NCI-H1092 (cell line): ENCODE data around the gene CCNQ.
A peak's percentile ranks its signal among the peaks of the same experiment; 100 is the strongest.

ENCODE experiments used
- DNase-seq: peaks from one replicate; lab custom pipeline; 2025; lab: John Stamatoyannopoulos, UW

The CCNQ gene

DNA sequence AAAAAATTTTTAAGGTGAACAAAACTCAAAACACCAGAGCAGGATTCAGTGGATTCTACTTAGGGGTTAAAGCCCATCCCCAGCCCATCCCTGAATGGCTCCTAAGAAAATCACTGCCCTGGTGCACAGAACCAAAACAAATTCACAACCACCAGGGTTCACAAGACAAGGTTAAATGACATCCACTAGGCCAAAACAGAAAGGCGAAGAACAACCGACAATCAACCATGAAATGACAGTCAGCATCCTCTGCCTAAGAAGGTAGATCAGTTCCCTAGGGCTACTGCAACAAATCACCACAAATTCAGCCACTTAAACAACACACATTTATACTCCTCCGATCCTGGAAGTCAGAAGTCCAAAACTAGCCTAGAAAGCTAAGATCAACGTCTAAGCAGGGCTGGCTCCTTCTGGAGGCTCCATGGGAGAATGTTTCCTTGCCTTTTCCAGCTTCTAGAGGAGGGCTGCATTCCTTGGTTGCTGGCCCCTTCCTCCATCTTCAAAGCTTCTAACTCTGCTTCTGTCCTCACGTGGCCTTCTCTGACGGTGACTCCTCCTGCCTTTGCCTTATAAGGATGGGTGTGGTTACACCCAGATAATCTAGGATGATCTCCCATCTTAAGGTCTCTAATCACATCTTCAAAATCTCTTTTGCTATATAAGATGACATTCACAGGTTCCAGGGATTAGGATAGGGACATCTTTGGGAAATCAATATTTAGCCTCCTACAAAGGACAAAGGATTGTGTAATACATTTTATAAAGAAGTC is 1.8 kb downstream of the CCNQ start:
- DNase-seq = no peak

DNA sequence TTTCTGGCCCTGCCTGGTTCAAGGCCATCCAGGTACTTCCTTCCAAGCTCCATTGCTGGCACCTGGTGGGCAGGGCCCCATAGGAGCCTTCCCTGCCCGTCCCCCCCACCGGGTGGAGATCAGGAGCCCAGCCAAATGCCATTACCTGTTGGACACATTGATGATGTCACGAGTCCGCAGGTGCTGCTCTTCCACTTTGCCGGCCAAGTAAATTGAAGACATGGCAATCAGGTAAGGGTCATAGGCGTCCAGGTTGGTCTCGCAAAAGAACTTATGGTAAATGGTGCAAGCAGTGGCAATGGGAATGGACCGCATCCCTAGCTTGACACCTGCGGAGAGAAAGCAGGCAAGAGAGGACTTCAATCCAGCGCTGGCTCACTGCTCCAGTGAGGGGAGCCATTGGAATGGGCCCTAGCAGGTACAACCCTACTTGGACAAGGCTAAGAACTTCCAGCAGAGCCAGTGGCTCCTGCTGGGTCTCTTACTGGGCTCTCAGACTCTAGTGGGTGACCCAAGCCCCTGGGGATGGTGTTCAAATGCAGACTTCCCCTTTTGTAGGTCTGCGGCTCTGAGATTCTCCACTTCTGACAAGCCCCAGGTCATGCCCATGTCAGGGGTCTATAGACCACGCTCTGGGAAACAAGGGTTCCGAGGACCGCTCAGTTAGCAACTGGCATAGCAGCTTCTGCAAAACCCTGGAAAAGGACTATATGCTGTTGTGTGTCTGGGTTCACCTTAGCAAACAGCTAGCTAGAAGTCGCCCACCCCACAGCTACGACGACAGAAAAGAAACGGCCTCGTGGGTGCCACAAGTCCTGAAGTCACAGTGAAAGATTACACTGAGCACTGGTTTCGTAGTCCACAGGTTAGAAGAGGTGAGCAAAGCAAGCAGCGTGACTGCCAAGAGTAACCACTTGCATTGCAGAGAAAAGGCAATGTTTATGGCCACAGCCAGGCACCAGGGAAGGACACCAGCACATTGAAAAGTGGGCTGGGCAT is 2.8 kb downstream of the CCNQ start:
- no peak for DNase-seq

GRCh38 chrX:153595387-153595786 is 3.6 kb downstream of the CCNQ start:
- no peak for DNase-seq

GRCh38 chrX:153593811-153594500 is 5.0 kb downstream of the CCNQ start:
- DNase-seq = no peak

DNA sequence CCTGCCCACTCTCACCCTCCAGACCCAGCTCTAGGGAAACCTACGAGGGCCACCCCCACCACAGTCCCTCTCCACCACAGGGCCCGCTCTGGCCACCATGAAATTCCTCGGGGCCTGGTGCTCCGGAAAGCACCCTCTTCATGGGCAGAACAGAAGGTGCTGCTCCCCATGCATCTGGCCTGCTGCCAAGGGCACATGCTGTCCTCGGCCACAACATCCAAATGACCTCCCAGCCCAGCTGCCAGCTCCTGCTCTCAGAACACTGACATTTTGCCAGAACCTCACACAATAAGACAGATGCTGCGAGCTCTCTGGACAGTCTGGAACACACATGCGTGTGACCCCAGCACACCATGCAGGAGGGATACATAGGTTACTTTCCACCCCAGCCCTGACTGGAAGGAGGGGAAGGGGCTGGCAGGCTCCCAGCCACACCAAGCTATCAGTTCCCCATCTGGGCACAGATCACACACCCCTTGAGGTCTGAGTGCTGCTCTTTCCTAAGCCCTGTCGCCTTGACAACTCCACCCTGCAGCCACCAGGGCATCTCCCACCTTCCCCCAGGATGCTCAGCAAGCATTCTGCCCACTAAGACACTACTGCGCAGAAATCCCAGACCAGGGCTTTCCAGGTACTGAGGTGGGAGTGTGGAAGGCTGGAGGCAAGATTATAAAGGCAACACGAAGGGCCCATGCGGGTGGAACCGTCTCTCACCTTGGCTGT is 5.8 kb downstream of the CCNQ start:
- peak; percentile 78 for DNase-seq

DNA sequence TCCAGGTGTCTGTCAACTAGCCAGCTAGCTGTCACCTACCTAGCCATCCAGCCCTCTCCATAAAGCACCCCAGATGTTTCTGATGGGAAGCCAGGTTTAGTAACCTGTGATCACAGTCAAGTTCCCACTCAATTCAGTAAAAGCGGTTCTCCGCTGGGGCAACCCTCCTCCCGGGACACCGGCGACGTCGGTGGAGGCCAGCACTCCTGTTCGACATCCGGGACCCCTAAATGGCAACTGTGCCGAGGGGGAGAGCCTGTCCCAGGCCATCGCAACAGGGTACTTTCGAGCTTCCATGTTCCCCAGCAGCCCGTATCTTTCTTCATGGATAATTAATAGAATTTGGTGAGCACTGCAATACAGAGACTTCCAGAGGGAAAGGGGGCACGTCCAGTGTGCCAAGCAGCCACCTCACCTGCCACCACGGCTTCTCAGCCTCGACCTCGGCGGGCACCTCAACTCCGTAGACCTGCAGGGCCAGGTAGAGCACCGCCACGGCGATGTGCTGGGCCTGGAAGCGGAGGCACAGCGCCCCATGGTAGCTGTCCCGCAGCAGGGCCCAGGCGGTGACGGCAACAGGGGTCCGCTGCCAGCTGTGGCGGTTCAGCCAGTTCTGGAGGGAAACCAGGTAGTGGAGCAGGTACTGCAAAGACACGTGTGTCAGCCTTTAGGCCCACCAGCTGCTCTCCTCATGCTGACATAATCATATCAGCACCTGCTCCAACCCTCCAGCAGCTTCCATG is 6.7 kb downstream of the CCNQ start:
- no peak for DNase-seq

DNA sequence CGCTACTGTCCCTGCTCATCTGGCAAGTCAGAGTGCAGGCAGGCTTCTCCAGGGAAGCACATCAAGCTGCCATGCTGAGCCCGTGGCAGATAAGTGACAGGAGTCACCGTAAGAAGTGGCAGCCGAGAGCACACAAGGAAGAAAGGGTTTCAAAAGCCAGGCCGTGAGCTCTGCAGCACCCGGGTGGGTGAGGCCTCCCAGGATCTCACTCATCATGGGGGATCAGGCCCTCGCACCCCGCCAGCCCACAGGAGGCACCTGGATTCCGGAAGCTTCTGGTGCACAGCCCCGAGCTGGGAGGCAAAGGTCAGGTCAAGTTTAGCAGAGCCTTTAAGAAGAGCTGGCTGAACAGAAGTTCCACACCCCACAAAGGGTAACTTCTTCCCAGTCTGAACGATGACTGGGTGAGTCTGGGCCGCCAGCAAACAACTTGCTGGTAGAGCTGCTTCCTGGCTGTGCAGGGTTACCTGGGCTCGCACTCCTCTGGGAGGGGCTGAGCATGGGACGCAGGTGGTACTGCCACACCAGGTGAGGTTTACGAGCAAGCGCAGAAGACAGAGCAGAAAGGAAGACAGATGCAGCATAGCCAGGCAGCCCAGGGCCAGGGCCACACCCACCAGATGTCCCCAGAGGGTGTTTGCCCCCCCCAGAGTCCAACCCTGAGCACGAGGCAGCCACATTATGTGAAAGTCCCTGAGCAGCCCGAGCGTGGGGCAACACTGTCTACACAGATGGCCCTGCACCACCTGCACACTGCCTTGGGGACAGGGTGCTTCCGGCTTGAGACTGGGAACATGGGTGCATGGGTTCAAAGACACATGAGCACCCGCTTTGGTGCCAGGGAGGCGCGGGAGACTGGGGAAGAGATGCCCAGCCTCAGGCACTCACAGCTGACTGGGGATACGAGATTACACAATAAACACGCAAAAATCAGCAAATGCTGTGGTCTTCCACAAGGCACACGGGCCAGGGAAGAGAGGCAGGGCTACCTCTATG is 7.7 kb downstream of the CCNQ start:
- DNase-seq = no peak

- DNase-seq = no peak
Observed at GRCh38 chrX:153588782-153589446, 10.0 kb downstream of the CCNQ start.

DNA sequence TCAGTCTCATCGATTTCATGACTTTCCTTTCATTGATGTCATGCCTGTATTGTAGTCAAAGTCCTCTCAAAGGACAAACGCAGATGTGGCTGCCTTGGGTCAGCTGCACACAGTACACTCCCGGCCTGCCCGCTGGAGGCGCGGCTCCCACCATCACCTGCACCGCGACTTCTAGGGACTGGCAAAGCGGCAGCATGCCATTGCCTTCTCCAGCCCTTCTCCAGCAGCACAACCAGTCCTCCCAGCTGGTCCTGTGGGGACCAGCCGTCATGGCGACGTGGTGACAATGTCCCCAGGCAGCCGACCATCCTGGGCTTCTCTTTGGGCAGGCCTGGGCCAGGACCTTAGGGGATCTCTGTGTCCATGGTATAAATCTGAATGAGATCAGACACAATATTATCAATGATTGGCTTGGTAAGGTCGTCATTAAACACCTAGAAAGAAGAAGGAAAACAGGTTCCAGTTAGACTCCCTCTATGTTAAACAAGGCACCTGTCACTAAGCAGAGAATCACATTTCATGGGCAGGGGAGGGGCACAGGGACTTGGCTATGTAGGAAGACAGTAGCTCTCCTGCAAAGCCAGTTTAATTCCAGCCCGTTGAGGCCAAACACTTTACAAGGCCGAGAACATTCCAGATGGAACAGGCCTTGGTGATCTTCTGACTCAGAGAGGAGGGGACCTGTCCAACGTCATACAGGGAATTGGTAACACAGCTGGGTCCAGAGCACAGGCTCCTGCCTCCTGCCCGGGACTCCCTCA is 10.7 kb downstream of the CCNQ start:
- no peak for DNase-seq

DNA sequence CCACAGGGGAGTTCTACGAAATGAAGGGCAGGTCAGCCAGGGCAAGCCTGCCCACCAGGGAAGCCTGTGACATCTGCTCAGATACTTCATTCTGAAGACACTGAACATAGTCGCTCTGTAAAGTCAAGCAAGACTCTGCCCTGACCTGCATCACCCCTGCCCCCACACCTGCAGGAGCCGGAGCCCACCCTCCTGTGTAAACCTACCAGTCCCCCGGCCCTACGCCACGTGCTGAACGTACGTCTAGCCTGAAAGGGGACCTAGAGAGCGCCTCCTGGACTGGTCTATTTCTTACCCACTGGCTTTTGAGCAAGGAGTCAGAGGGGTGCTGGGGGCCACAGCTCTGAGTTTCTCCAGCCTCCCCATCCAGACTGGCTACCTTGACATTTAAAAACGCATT is 11.6 kb downstream of the CCNQ start:
- no peak for DNase-seq

DNA sequence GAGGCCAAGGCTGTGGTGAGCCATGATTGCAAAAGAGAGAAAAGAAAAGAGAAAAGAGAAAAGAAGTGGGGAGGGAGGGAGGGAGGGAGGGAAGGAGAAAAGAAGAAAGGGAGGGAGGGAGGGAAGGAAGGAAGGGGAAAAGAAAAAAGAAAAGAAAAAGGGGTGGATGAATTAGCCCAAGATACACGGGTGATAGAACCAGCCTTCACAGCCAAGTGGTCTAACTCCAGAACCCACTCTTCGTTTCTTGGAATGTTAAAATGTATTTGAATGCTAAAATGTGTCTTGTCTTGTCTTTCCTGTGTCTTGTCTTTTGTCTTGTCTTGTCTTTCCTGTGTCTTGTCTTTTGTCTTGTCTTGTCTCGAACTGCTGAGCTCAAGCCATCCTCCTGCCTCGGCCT is 13.1 kb downstream of the CCNQ start:
- no peak for DNase-seq

DNA sequence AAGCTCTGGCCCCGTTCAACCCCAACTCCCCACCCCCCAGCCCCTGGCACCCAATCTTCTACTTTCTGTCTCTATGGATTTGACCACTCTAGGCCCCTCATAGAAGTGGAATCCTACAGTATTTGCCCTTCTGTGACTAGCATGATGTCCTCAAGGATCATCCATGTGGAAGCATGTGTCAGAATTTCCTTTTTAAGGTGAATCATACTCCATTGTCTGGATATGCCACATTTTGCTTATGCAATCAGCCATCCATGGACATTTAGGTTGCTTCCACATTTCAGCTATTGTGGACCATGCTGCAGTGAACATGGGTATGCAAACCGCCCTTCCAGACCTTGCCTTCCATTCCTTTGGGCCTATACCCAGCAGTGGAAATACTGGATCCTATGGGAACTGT is 15.5 kb downstream of the CCNQ start:
- no peak for DNase-seq

DNA sequence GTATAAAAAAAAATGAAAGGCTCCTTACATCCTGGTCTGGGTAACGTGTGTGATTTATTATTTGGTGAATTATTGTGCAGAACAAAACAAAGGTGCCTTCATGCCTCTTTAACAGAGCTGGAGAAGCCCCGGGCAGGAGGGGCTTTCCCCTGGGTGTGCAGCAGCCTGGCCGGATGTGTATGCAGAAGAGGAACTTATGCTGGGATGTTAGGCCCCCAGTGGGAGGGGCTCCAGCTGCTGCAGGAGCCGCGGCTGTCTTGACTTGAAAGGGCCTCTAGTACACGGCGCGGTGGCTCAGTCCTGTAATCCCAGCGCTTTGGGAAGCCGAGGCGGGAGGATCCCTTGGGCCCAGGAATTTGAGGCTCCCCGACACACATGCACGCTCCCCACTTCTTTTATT is 16.0 kb downstream of the CCNQ start:
- no peak for DNase-seq

GRCh38 chrX:153580700-153581386 is 18.1 kb downstream of the CCNQ start:
- no peak for DNase-seq

DNA sequence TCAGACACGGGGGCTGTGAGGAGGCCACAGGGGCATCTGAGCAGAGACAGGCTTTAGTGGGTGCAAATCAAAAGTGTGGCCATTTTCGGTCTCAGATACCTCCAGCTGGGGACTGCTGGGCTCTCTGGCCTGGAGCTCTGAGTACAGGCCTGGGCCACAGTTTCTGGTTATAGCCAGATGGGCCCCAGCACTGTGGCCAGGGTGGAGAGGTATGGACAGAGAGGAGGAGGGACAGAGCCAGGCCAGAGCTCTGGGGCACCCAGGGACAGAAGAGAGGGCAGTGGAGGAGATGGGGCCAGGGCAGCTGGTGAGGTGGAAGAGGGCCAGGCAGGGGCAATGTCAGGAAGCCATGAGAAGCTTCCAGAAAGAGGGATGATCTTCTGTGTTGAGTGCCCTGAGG is 20.1 kb downstream of the CCNQ start:
- DNase-seq = no peak

DNA sequence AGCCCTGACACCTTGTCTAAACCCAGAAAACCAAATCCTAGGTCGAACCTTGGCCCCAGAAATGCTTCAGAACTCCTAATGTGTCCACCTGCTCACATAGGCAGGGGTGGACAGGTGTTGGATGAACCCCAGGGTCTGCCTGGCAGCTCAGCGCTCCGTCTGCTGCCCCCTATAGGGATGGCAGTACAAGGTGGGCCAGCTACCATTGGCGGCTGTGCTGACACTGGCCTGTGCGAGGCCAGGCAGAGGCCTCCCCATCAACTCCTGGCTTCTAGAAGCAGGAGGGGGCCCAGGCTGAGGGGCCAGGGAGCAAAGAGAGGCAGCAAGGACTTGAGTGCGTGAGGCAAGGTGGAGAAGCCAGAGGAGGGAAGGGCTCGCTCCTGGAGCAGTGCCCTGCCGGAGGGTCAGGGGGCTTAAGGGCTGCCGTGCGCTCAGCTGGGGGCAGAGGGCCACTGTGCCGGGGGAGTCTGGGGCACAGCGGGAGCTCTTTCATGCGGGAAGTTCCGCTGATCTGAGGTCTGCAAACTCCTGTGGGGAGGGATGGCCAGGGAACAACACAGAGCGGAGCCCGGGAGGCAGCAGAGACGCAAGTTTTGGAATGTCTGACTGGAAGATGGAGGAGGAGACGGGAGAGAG is 20.6 kb downstream of the CCNQ start:
- no peak for DNase-seq

- no peak for DNase-seq
Observed at GRCh38 chrX:153576961-153577360, 22.0 kb downstream of the CCNQ start.
